HepG2 (cell line): ENCODE data around the gene PSAPL1.

Source experiments
- MAFK ChIP-seq, 2 experiments: IDR thresholded peaks in 1 of 2; conservative IDR thresholded peaks in 1 of 2; 2 replicates each; pipeline ENCODE4 v1.6.1; 2011; ENCODE audit warnings: improper control_type of control experiment in 2 of 2, low read length in 2 of 2
- ZNF33B ChIP-seq: sonication (generic); formaldehyde crosslinking; IDR thresholded peaks from 2 replicates; pipeline ENCODE4 v1.5.1; 2020; ENCODE audit warnings: mild to moderate bottlenecking, missing genetic modification reagents
- TF ChIP-seq, protein P1 (sequence below): sonication (generic); formaldehyde crosslinking; IDR thresholded peaks from 2 replicates; pipeline ENCODE4 v1.5.0; 2020; ENCODE audit warnings: mild to moderate bottlenecking, missing genetic modification reagents

DNA sequence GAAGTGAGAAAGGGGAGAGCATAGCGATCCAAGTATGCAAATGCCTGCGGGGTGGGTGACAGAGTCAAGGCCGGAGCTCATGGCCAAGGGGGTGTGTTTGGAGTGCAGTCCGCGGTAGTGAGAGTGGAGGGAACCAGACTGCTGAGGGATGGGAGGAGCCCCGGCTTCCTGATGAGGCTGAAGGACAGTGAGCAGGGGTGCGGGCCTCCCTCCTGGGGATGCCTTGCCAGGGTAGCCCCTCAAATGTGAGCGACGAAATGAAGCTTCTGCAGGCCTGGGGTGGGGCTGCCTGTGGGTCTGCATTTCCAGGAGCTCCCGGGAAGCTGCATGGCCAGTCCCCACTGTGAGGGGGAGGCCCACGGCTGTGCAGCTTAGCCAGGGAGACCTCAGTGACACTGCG is 45.0 kb downstream of the PSAPL1 start:
- TF ChIP-seq MAFK (conservative IDR thresholded peaks at IDR 0.05 in 1 of 2, IDR thresholded peaks at IDR 0.05 in 1 of 2; ENCODE audit: low read length in 2 of 2): no peak
- no peak for TF ChIP-seq ZNF33B
- TF ChIP-seq, protein P1, sequence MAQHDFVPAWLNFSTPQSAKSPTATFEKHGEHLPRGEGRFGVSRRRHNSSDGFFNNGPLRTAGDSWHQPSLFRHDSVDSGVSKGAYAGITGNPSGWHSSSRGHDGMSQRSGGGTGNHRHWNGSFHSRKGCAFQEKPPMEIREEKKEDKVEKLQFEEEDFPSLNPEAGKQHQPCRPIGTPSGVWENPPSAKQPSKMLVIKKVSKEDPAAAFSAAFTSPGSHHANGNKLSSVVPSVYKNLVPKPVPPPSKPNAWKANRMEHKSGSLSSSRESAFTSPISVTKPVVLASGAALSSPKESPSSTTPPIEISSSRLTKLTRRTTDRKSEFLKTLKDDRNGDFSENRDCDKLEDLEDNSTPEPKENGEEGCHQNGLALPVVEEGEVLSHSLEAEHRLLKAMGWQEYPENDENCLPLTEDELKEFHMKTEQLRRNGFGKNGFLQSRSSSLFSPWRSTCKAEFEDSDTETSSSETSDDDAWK (CRISPR knock-in tag): no peak
